22Rv1 (cell line): Measurements from ENCODE around the gene MFSD2A.

ENCODE experiments used
- ZFX ChIP-seq: fragments of 450-650 bp; IDR thresholded peaks from 2 replicates; pipeline ENCODE4 v1.6.1; 2017; ENCODE audit warnings: antibody characterized with exemption, borderline replicate concordance
- TF ChIP-seq, protein P1 (sequence below): fragments of 450-650 bp; IDR thresholded peaks from 2 replicates; pipeline ENCODE4 v1.5.1; 2017; ENCODE audit warnings: mild to moderate bottlenecking

GRCh38 chr1:40003156-40004093, 48.5 kb downstream of the MFSD2A start:
- TF ChIP-seq, protein P1, sequence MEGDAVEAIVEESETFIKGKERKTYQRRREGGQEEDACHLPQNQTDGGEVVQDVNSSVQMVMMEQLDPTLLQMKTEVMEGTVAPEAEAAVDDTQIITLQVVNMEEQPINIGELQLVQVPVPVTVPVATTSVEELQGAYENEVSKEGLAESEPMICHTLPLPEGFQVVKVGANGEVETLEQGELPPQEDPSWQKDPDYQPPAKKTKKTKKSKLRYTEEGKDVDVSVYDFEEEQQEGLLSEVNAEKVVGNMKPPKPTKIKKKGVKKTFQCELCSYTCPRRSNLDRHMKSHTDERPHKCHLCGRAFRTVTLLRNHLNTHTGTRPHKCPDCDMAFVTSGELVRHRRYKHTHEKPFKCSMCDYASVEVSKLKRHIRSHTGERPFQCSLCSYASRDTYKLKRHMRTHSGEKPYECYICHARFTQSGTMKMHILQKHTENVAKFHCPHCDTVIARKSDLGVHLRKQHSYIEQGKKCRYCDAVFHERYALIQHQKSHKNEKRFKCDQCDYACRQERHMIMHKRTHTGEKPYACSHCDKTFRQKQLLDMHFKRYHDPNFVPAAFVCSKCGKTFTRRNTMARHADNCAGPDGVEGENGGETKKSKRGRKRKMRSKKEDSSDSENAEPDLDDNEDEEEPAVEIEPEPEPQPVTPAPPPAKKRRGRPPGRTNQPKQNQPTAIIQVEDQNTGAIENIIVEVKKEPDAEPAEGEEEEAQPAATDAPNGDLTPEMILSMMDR = no peak
- TF ChIP-seq ZFX = no peak
